Immature natural killer cell (primary cell): ENCODE data around the gene ASL. TPM values are rescaled to one million over a fixed set of nuclear protein-coding genes. Genes with fewer than 3 reads are reported as not detected.
"Not testable (repeated sequence)": the region's sequence is repeated elsewhere in the genome, so short reads cannot be mapped to it uniquely, and the experiment has no call there.

Experiments
- DNase-seq, 3 donors: peaks; one replicate each; pipeline ENCODE4 v3.0.0; 2022; ENCODE audit warnings: mixed read lengths in 1 of 3
- H3K27ac Mint-ChIP-seq, 6 donors: one replicate each; pipeline ENCODE4 v1.8.0; 2020; ENCODE audit warnings: mixed read lengths in 6 of 6, mild to moderate bottlenecking in 5 of 6, inconsistent platforms in 4 of 6, moderate library complexity in 3 of 6
- H3K27me3 Mint-ChIP-seq, 3 donors: one replicate each; pipeline ENCODE4 v1.8.0; 2020 to 2021; ENCODE audit warnings: low read depth in 3 of 3, mild to moderate bottlenecking in 3 of 3, mixed read lengths in 3 of 3, moderate library complexity in 3 of 3, inconsistent platforms in 1 of 3
- H3K36me3 Mint-ChIP-seq, 3 donors: one replicate each; pipeline ENCODE4 v1.8.0; 2020; ENCODE audit warnings: mixed read lengths in 3 of 3, inconsistent platforms in 2 of 3, mild to moderate bottlenecking in 2 of 3
- H3K4me1 Mint-ChIP-seq, 2 donors: one replicate each; pipeline ENCODE4 v1.8.0; 2020; ENCODE audit warnings: inconsistent platforms in 2 of 2, mild to moderate bottlenecking in 2 of 2, mixed read lengths in 2 of 2, moderate library complexity in 1 of 2
- H3K4me3 Mint-ChIP-seq, 5 donors: one replicate each; pipeline ENCODE4 v1.8.0; 2020; ENCODE audit warnings: mild to moderate bottlenecking in 5 of 5, mixed read lengths in 5 of 5, inconsistent platforms in 3 of 5, moderate library complexity in 3 of 5
- H3K9me3 Mint-ChIP-seq, 6 donors: one replicate each; pipeline ENCODE4 v1.8.0; 2020; ENCODE audit warnings: mild to moderate bottlenecking in 6 of 6, mixed read lengths in 6 of 6, inconsistent platforms in 4 of 6, moderate library complexity in 3 of 6
- polyA plus RNA-seq, 3 donors: library from polyadenylated mRNA; unstranded; fragments of 300-500 nt; fragmentation: Illumina TruSeq; gene quantifications; one replicate each; pipeline ENCODE4 v1.2.3, GENCODE V29; 2021

The ASL gene
- polyA plus RNA-seq, 3 donors from 2014 or later, result 52.3 to 69.5 (median 55.5) TPM

GRCh38 chr7:66088861-66089838 is 13.5 kb downstream of the ASL start:
- H3K27me3 Mint-ChIP-seq, result peaks cover 0 to 4% (median 0%) of the 10 kb centered on the region in 3 donors
- H3K4me3 Mint-ChIP-seq, result no peak overlapping the region
- H3K4me1 Mint-ChIP-seq, result no peaks in the 10 kb centered on the region
- no peak overlapping the region for H3K27ac Mint-ChIP-seq
- peaks cover 0 to 4% (median 0%) of the 10 kb centered on the region in 3 donors for H3K36me3 Mint-ChIP-seq
- no peak for DNase-seq
- no peaks in the 10 kb centered on the region for H3K9me3 Mint-ChIP-seq

- Mint-ChIP-seq H3K36me3 (no peaks in the 10 kb centered on the region), H3K4me3 (no peak overlapping the region), H3K9me3 (no peaks in the 10 kb centered on the region), H3K27me3 (peaks cover 0 to 4% (median 0%) of the 10 kb centered on the region in 3 donors), H3K27ac (no peak overlapping the region), H3K4me1 (no peaks in the 10 kb centered on the region)
- no peak for DNase-seq
Measured at GRCh38 chr7:66092654-66093053, 17.0 kb downstream of the ASL start.

GRCh38 chr7:66095010-66095409 is 19.4 kb downstream of the ASL start:
- Mint-ChIP-seq H3K36me3 (no peaks in the 10 kb centered on the region), H3K4me1 (peaks cover 8 to 10% of the 10 kb centered on the region in 2 donors), H3K4me3 (no peak overlapping the region), H3K9me3 (no peaks in the 10 kb centered on the region), H3K27me3 (peaks cover 0 to 1% (median 0%) of the 10 kb centered on the region in 3 donors), H3K27ac (peak overlapping the region in 1 of 6 donors; percentile 24)
- DNase-seq, result no peak

- Mint-ChIP-seq H3K9me3 (no peaks in the 10 kb centered on the region), H3K36me3 (no peaks in the 10 kb centered on the region), H3K4me1 (peaks cover 12 to 13% of the 10 kb centered on the region in 2 donors), H3K27ac (peak overlapping the region in 1 of 6 donors; percentile 64), H3K4me3 (no peak overlapping the region), H3K27me3 (peaks cover 0 to 2% (median 0%) of the 10 kb centered on the region in 3 donors)
- DNase-seq, result no peak
Measured at GRCh38 chr7:66099232-66099550, 23.6 kb downstream of the ASL start.

GRCh38 chr7:66099551-66100407 is 24.2 kb downstream of the ASL start:
- Mint-ChIP-seq H3K27me3 (peaks cover 0 to 2% (median 0%) of the 10 kb centered on the region in 3 donors), H3K9me3 (no peaks in the 10 kb centered on the region), H3K4me3 (peak overlapping the region; percentile 79 to 91 (median 80)), H3K27ac (peak overlapping the region; percentile 60 to 90 (median 84)), H3K36me3 (no peaks in the 10 kb centered on the region), H3K4me1 (peaks cover 12 to 13% of the 10 kb centered on the region in 2 donors)
- peak in 1 of 3 donors; percentile 11 for DNase-seq

GRCh38 chr7:66100408-66101050 is 24.9 kb downstream of the ASL start:
- H3K4me1 Mint-ChIP-seq, result peaks cover 12 to 13% of the 10 kb centered on the region in 2 donors
- H3K27me3 Mint-ChIP-seq, result peaks cover 0 to 2% (median 0%) of the 10 kb centered on the region in 3 donors
- H3K9me3 Mint-ChIP-seq, result no peaks in the 10 kb centered on the region
- no peak for DNase-seq
- H3K36me3 Mint-ChIP-seq, result no peaks in the 10 kb centered on the region
- H3K27ac Mint-ChIP-seq, result peak overlapping the region; percentile 60 to 89 (median 70)
- H3K4me3 Mint-ChIP-seq, result peak overlapping the region; percentile 79 to 91 (median 80)

GRCh38 chr7:66102168-66102567 is 26.5 kb downstream of the ASL start:
- H3K4me3 Mint-ChIP-seq, H3K9me3 Mint-ChIP-seq, H3K36me3 Mint-ChIP-seq, H3K27ac Mint-ChIP-seq, H3K27me3 Mint-ChIP-seq, DNase-seq: not testable (repeated sequence)
- peaks cover 12 to 13% of the 10 kb centered on the region in 2 donors for H3K4me1 Mint-ChIP-seq

GRCh38 chr7:66103994-66104393 is 28.4 kb downstream of the ASL start:
- not testable (repeated sequence) for H3K4me3 Mint-ChIP-seq, DNase-seq, H3K27me3 Mint-ChIP-seq, H3K27ac Mint-ChIP-seq, H3K9me3 Mint-ChIP-seq, H3K36me3 Mint-ChIP-seq
- peaks cover 10 to 12% of the 10 kb centered on the region in 2 donors for H3K4me1 Mint-ChIP-seq

GRCh38 chr7:66105263-66105748 is 29.7 kb downstream of the ASL start:
- peaks cover 0 to under 1% (median 0%) of the 10 kb centered on the region in 3 donors for H3K27me3 Mint-ChIP-seq
- H3K27ac Mint-ChIP-seq, result no peak overlapping the region
- no peak overlapping the region for H3K4me3 Mint-ChIP-seq
- DNase-seq, result no peak
- no peaks in the 10 kb centered on the region for H3K9me3 Mint-ChIP-seq
- H3K4me1 Mint-ChIP-seq, result peaks cover under 1 to 1% of the 10 kb centered on the region in 2 donors
- no peaks in the 10 kb centered on the region for H3K36me3 Mint-ChIP-seq

GRCh38 chr7:66108410-66108809 is 32.8 kb downstream of the ASL start:
- H3K27me3 Mint-ChIP-seq, H3K36me3 Mint-ChIP-seq, H3K4me3 Mint-ChIP-seq, DNase-seq, H3K4me1 Mint-ChIP-seq, H3K27ac Mint-ChIP-seq, H3K9me3 Mint-ChIP-seq: not testable (repeated sequence)

- peaks cover 12 to 20% (median 15%) of the 10 kb centered on the region in 3 donors for H3K27me3 Mint-ChIP-seq
- H3K4me3 Mint-ChIP-seq, result no peak overlapping the region
- peaks cover 13 to 15% of the 10 kb centered on the region in 2 donors for H3K4me1 Mint-ChIP-seq
- no peaks in the 10 kb centered on the region for H3K9me3 Mint-ChIP-seq
- no peak for DNase-seq
- no peak overlapping the region for H3K27ac Mint-ChIP-seq
- no peaks in the 10 kb centered on the region for H3K36me3 Mint-ChIP-seq
Measured at GRCh38 chr7:66110856-66111255, 35.2 kb downstream of the ASL start.

- Mint-ChIP-seq H3K4me1 (peaks cover 45 to 55% of the 10 kb centered on the region in 2 donors), H3K27me3 (peaks cover 14 to 23% (median 16%) of the 10 kb centered on the region in 3 donors), H3K36me3 (no peaks in the 10 kb centered on the region), H3K4me3 (peak within 1 kb of the TSS; percentile 93 to 99 (median 97)), H3K27ac (peak within 1 kb of the TSS; percentile 99 to 100 (median 100)), H3K9me3 (no peaks in the 10 kb centered on the region)
- peak; percentile 89 to 90 (median 89) for DNase-seq
Measured at GRCh38 chr7:66114743-66115649, 39.4 kb downstream of the ASL start, which contains the start of gene CRCP. Gene CRCP, plus strand, starts transcription at chr7:66114847. Its CDS starts 116 bp downstream, at chr7:66114963.
